Natural killer cell (primary cell): ENCODE results near the gene STRBP. TPM values are rescaled to one million over a fixed set of nuclear protein-coding genes. Genes with fewer than 3 reads are reported as not detected.

Source experiments
- ATAC-seq, 3 donors: fragments of 150-1000 bp in 2 of 3; fragments of 200-7000 bp in 1 of 3; cut with Tn5 transposase; 1 replicate in 1 of 3; 2 replicates in 2 of 3; pipeline ENCODE4 v1.10.0; 2021; ENCODE audit warnings: mild to moderate bottlenecking in 2 of 3, moderate library complexity in 2 of 3
- DNase-seq, 2 donors: peaks; one replicate each; pipeline versions ENCODE4 v3.0.0 to v3.0.0-alpha.2; 2013 to 2021; ENCODE audit warnings: mixed read lengths in 1 of 2
- H3K27ac ChIP-seq: one replicate; pipeline ENCODE4 v1.5.1; 2013; ENCODE audit warnings: mild to moderate bottlenecking, low read length
- H3K27me3 ChIP-seq: one replicate; pipeline ENCODE4 v1.6.1; 2013; ENCODE audit warnings: low read length; ENCODE audit not compliant: control insufficient read depth, insufficient read depth
- H3K36me3 ChIP-seq: one replicate; pipeline ENCODE4 v1.6.1; 2013; ENCODE audit warnings: low read length; ENCODE audit not compliant: control insufficient read depth, insufficient read depth
- H3K4me1 ChIP-seq: one replicate; pipeline ENCODE4 v1.6.1; 2013; ENCODE audit warnings: low read length; ENCODE audit not compliant: control insufficient read depth, insufficient read depth
- H3K4me3 ChIP-seq: one replicate; pipeline ENCODE4 v1.5.1; 2013; ENCODE audit warnings: low read length
- H3K9me3 ChIP-seq: one replicate; pipeline ENCODE4 v1.6.1; 2013; ENCODE audit warnings: low read length; ENCODE audit not compliant: control insufficient read depth, insufficient read depth
- H3K27ac Mint-ChIP-seq, 2 donors: one replicate each; pipeline ENCODE4 v1.8.0; 2022; ENCODE audit warnings: mild to moderate bottlenecking in 2 of 2, mixed read lengths in 2 of 2, moderate library complexity in 1 of 2
- H3K27me3 Mint-ChIP-seq, 2 donors: one replicate each; pipeline ENCODE4 v1.8.0; 2022; ENCODE audit warnings: low read depth in 2 of 2, mixed read lengths in 2 of 2
- H3K36me3 Mint-ChIP-seq: one replicate; pipeline ENCODE4 v1.8.0; 2022; ENCODE audit warnings: mixed read lengths
- H3K4me1 Mint-ChIP-seq, 2 donors: one replicate each; pipeline ENCODE4 v1.8.0; 2022; ENCODE audit warnings: mixed read lengths in 2 of 2
- H3K4me3 Mint-ChIP-seq: one replicate; pipeline ENCODE4 v1.8.0; 2022; ENCODE audit warnings: mild to moderate bottlenecking, moderate library complexity, mixed read lengths
- H3K9me3 Mint-ChIP-seq, 2 donors: one replicate each; pipeline ENCODE4 v1.8.0; 2022; ENCODE audit warnings: mixed read lengths in 2 of 2
- WGBS: methylation state at CpG from one replicate; pipeline ENCODE4 v1.1.7; 2013; ENCODE audit warnings: missing lambda C conversion rate; ENCODE audit not compliant: insufficient coverage; 5-methylcytosine and 5-hydroxymethylcytosine counted together
- intact Hi-C: fragments of 100-400 bp; cut with micrococcal nuclease; formaldehyde crosslinking; loops from one replicate; pipeline ENCODE4 v1.14.2; 2022
- total RNA-seq, 4 donors: library from RNA; stranded (reverse); fragments of 120-200 nt in 1 of 4; gene quantifications; one replicate each; pipeline versions ENCODE4 v1.2.3 to v1.2.4, GENCODE V29; 2013 to 2022
- TF ChIP-seq, protein P1 (sequence below): fragments of 200-600 bp; IDR thresholded peaks from one replicate; pipeline ENCODE4 v1.8.0; 2022; ENCODE audit warnings: antibody characterized with exemption

STRBP gene
- total RNA-seq, 3 donors from 2014 or later (not counting 1 experiment from before 2014, with no cell fraction given): 6.0 to 8.3 (median 7.9) TPM

DNA sequence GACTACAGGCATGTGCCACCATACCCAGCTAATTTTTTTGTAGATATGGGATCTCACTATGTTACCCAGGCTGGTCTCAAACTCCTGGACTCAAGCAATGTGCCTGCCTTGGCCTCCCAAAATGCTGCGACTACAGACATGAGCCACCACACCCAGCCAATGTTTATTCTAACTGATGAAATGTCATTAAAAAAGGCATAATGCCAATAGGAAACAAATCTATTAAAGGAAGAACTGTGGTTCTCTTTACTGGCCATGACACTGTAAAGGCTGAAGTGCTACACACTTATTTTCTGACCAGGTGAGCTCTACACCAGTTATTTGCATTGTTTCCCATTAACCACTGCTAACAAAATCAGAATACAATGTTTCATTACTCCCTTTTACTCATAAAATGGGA, 106.0 kb downstream of the STRBP start:
- Histone ChIP-seq H3K4me3 (no peak overlapping the region), H3K27ac (no peak overlapping the region), H3K27me3 (no peaks in the 10 kb centered on the region), H3K36me3 (no peaks in the 10 kb centered on the region), H3K9me3 (no peaks in the 10 kb centered on the region), H3K4me1 (no peaks in the 10 kb centered on the region)
- no peaks in the 10 kb centered on the region for H3K9me3 Mint-ChIP-seq
- TF ChIP-seq, protein P1, sequence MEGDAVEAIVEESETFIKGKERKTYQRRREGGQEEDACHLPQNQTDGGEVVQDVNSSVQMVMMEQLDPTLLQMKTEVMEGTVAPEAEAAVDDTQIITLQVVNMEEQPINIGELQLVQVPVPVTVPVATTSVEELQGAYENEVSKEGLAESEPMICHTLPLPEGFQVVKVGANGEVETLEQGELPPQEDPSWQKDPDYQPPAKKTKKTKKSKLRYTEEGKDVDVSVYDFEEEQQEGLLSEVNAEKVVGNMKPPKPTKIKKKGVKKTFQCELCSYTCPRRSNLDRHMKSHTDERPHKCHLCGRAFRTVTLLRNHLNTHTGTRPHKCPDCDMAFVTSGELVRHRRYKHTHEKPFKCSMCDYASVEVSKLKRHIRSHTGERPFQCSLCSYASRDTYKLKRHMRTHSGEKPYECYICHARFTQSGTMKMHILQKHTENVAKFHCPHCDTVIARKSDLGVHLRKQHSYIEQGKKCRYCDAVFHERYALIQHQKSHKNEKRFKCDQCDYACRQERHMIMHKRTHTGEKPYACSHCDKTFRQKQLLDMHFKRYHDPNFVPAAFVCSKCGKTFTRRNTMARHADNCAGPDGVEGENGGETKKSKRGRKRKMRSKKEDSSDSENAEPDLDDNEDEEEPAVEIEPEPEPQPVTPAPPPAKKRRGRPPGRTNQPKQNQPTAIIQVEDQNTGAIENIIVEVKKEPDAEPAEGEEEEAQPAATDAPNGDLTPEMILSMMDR: no peak
- H3K4me1 Mint-ChIP-seq: no peaks in the 10 kb centered on the region
- no peak overlapping the region for H3K4me3 Mint-ChIP-seq
- no peaks in the 10 kb centered on the region for H3K27me3 Mint-ChIP-seq
- ATAC-seq: no peak
- no peak overlapping the region for H3K27ac Mint-ChIP-seq
- intact Hi-C loops: no loop called here
- H3K36me3 Mint-ChIP-seq: no peaks in the 10 kb centered on the region
- DNase-seq: no peak
- WGBS: 86% methylated on average over 1 of the region's 1 CpG

DNA sequence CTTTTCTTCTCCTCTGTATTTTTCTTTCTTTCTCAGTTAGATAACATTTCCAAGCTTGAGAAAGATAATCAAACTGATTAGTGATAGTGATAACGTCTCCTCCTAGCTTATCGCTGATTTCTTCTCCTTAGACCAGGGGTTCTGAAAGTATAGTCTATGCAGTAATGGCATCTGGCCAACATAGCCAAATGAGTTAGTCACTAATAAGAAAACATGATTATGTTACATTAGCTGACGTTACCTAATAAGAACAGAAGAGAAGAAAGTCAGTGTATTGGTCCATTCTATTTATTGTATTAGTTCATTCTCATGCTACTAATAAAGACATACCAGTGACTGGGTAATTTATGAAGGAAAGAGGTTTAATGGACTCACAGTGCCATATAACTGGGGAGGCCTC, 111.2 kb downstream of the STRBP start:
- H3K9me3 Mint-ChIP-seq: no peaks in the 10 kb centered on the region
- 90% methylated on average over 2 of the region's 3 CpGs for WGBS
- intact Hi-C loops: no loop called here
- H3K27me3 Mint-ChIP-seq: no peaks in the 10 kb centered on the region
- no peak overlapping the region for H3K27ac ChIP-seq
- no peak overlapping the region for H3K27ac Mint-ChIP-seq
- H3K4me1 Mint-ChIP-seq: no peaks in the 10 kb centered on the region
- no peaks in the 10 kb centered on the region for H3K9me3 ChIP-seq
- no peaks in the 10 kb centered on the region for H3K36me3 ChIP-seq
- H3K4me3 ChIP-seq: no peak overlapping the region
- H3K27me3 ChIP-seq: no peaks in the 10 kb centered on the region
- no peak for DNase-seq
- TF ChIP-seq, protein P1: no peak
- no peaks in the 10 kb centered on the region for H3K36me3 Mint-ChIP-seq
- no peak overlapping the region for H3K4me3 Mint-ChIP-seq
- ATAC-seq: no peak
- no peaks in the 10 kb centered on the region for H3K4me1 ChIP-seq

DNA sequence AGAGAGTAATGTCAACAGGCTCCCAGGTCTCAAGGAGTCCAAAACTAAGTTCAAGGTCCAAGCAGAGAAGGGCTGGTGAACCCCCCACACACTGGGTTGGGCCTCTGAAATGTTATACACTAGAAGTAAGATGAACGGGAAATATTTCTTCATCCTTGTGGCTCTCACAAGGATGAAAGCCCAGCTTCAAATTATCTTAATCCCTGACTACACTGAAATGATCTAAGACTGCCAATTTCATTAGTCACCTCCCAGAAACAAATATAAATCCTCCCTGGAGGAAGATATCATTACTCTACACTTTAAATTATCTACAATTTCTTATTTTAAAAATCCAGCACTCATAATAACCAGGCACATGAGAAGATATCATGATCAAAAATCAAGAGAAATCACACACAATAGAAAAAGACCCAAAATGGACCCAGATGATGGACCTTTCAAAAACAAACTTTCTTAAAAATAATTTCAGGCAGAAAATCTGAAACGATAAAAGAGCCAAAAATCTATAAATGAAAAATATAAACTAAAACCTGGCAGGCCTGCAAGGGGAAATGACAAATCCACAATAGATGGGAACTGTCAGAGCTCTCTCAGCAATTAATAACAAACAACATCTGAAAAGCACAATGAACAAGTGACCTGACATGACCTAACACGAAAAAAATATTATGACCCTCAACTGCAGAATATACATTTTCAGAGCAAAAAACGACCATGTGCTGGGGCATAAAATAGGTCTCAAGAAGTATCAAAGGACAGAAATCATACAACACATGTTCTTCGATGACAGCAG, 117.5 kb downstream of the STRBP start:
- Histone ChIP-seq H3K27me3 (no peaks in the 10 kb centered on the region), H3K4me1 (no peaks in the 10 kb centered on the region), H3K4me3 (no peak overlapping the region), H3K27ac (no peak overlapping the region), H3K9me3 (no peaks in the 10 kb centered on the region), H3K36me3 (no peaks in the 10 kb centered on the region)
- TF ChIP-seq, protein P1: no peak
- Mint-ChIP-seq H3K4me3 (no peak overlapping the region), H3K9me3 (no peaks in the 10 kb centered on the region), H3K4me1 (no peaks in the 10 kb centered on the region), H3K27ac (no peak overlapping the region), H3K27me3 (no peaks in the 10 kb centered on the region), H3K36me3 (no peaks in the 10 kb centered on the region)
- DNase-seq: no peak
- intact Hi-C loops: no loop called here
- WGBS: 91% methylated on average over 4 of the region's 5 CpGs
- no peak for ATAC-seq

DNA sequence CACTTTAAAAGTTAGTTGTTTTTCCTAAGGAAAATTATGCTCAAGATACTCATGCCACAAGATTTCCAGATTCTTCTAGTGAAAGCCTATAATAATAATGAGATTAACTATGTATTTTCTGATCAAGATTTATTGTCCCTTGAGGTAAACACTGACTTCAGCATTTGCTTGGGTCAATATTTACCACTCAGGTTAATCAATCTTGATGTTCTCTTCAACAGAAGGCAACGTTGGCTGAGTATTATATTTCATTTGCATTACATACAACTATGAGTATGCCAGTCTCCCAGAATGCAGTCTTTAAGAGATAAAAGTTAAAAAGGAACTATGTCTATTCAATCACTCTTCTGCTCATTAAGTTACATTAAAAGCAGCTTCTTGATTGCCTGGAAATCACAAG, 119.3 kb downstream of the STRBP start:
- Mint-ChIP-seq H3K36me3 (no peaks in the 10 kb centered on the region), H3K4me1 (no peaks in the 10 kb centered on the region), H3K4me3 (no peak overlapping the region), H3K9me3 (no peaks in the 10 kb centered on the region), H3K27ac (no peak overlapping the region), H3K27me3 (no peaks in the 10 kb centered on the region)
- H3K9me3 ChIP-seq: no peaks in the 10 kb centered on the region
- ATAC-seq (no peak), DNase-seq (no peak)
- H3K4me1 ChIP-seq: no peaks in the 10 kb centered on the region
- H3K27me3 ChIP-seq: no peaks in the 10 kb centered on the region
- H3K36me3 ChIP-seq: no peaks in the 10 kb centered on the region
- TF ChIP-seq, protein P1: no peak
- H3K4me3 ChIP-seq: no peak overlapping the region
- no peak overlapping the region for H3K27ac ChIP-seq
- intact Hi-C loops: no loop called here
- no CpG with 5 or more reads among the region's 1 CpG for WGBS
